Measurements from ENCODE around the gene ADIPOR2.

DNA sequence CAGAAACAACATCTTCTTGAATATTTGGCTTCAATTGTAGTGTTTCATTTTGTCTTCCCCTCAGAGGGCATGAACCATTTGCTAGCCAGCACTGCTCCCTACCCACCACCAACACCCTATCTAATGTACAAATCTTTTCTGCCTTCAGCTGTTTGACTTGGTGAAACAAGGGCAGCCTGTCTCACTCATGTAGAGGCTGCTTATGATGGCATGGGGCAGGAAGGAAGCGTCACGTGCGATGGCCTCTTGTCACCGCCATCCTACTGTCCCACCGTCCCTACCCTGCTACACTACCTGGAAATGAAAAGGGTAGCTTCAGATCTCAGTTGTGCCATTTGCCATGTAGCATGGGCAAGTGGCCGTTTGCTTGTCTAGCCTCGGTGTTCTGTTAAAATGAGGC, 99.6 kb downstream of the ADIPOR2 start:
- TF ChIP-seq CTCF (IDR thresholded peaks at IDR 0.05): no peak
- TF ChIP-seq POLR2A (IDR thresholded peaks at IDR 0.05): no peak
